Activated CD8-positive, alpha-beta T cell treated with anti-CD3 and anti-CD28 coated beads, Interleukin-2, amount 10 ng/mL, durations not matched to agents 7 days and 5 days (primary cell): ENCODE measurements around the gene SPAG9. TPM values are rescaled to one million over a fixed set of nuclear protein-coding genes. Genes with fewer than 3 reads are reported as not detected.

Source experiments
- ATAC-seq: fragments of 150-1000 bp; cut with Tn5 transposase; one replicate; pipeline ENCODE4 v1.10.0; 2021; ENCODE audit warnings: moderate library complexity
- CTCF ChIA-PET: fragments of 350-600 bp; sonication (Branson Sonifier 250); formaldehyde crosslinking; loops from one replicate; lab custom pipeline; 2021; ENCODE audit warnings: antibody characterized with exemption; lab: Charles Lee
- POLR2A ChIA-PET: fragments of 350-600 bp; sonication (Branson Sonifier 250); formaldehyde crosslinking; loops from one replicate; lab custom pipeline; 2021; ENCODE audit warnings: antibody characterized with exemption; lab: Charles Lee
- DNase-seq: peaks from one replicate; pipeline ENCODE4 v3.0.0-alpha.2; 2020
- H3K27ac Mint-ChIP-seq: one replicate; pipeline ENCODE4 v1.8.0; 2021; ENCODE audit warnings: mild to moderate bottlenecking, mixed read lengths
- H3K27me3 Mint-ChIP-seq: one replicate; pipeline ENCODE4 v1.8.0; 2021; ENCODE audit warnings: low read depth, mixed read lengths
- H3K36me3 Mint-ChIP-seq: one replicate; pipeline ENCODE4 v1.8.0; 2021; ENCODE audit warnings: low read depth, mixed read lengths
- H3K4me1 Mint-ChIP-seq: one replicate; pipeline ENCODE4 v1.8.0; 2021; ENCODE audit warnings: low read depth, mixed read lengths
- H3K4me3 Mint-ChIP-seq: one replicate; pipeline ENCODE4 v1.8.0; 2021; ENCODE audit warnings: mild to moderate bottlenecking, mixed read lengths
- H3K9me3 Mint-ChIP-seq: one replicate; pipeline ENCODE4 v1.8.0; 2022; ENCODE audit warnings: mixed read lengths; ENCODE audit not compliant: insufficient read depth
- total RNA-seq, 2 experiments: library from RNA; stranded (reverse); gene quantifications; one replicate each; pipeline ENCODE4 v1.2.3, GENCODE V29; 2021

Gene SPAG9
- total RNA-seq, 2 experiments from 2014 or later: 39.2 to 42.1 TPM

- Mint-ChIP-seq H3K4me1 (peaks cover 9% of the 10 kb centered on the region), H3K27me3 (no peaks in the 10 kb centered on the region), H3K27ac (no peak overlapping the region), H3K4me3 (no peak overlapping the region), H3K9me3 (no peaks in the 10 kb centered on the region), H3K36me3 (peaks cover 11% of the 10 kb centered on the region)
- no peak for DNase-seq
- ChIA-PET POLR2A (no interaction called here), CTCF (interaction anchor here (0.7 to 1.0 kb wide), 3 partner anchors 8 to 120 kb away, joined by 3 to 4 read pairs (median 3); no protein-coding TSS in a partner anchor)
- no peak for ATAC-seq
These were observed 159.1 kb downstream of the SPAG9 start for GRCh38 chr17:50961282-50962220.

DNA sequence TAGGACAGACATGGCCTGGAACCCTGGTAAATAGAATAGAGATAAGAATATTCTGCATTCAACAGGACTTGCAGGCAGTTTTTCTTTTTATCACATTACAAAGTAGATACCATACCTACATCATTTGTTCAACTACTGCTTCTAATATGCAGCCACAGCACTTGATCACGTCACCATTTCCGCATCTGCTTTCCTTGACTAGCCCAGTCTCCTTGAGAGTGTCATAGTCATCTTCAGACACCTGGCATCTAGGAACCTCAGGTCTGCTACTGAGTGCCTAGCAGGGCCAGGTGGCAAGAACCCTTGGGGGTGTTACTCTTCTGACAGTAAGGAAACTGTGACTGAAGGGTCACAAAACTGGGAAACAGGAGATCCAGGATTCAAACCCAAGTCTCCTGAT is 161.3 kb downstream of the SPAG9 start:
- no peak overlapping the region for H3K27ac Mint-ChIP-seq
- no peak for DNase-seq
- ATAC-seq: no peak
- H3K9me3 Mint-ChIP-seq: no peaks in the 10 kb centered on the region
- H3K4me3 Mint-ChIP-seq: no peak overlapping the region
- H3K4me1 Mint-ChIP-seq: peaks cover 12% of the 10 kb centered on the region
- ChIA-PET POLR2A (interaction anchor here (1.4 kb wide), 1 partner anchor 93 kb away, joined by 4 read pairs; the partner anchor contains the start of gene TOB1), CTCF (interaction anchor here (1.0 to 12.6 kb wide), 5 partner anchors 9 to 107 kb away, joined by 3 to 351 read pairs (median 5); partner anchors contain the start of gene TOB1)
- no peaks in the 10 kb centered on the region for H3K36me3 Mint-ChIP-seq
- H3K27me3 Mint-ChIP-seq: no peaks in the 10 kb centered on the region

DNA sequence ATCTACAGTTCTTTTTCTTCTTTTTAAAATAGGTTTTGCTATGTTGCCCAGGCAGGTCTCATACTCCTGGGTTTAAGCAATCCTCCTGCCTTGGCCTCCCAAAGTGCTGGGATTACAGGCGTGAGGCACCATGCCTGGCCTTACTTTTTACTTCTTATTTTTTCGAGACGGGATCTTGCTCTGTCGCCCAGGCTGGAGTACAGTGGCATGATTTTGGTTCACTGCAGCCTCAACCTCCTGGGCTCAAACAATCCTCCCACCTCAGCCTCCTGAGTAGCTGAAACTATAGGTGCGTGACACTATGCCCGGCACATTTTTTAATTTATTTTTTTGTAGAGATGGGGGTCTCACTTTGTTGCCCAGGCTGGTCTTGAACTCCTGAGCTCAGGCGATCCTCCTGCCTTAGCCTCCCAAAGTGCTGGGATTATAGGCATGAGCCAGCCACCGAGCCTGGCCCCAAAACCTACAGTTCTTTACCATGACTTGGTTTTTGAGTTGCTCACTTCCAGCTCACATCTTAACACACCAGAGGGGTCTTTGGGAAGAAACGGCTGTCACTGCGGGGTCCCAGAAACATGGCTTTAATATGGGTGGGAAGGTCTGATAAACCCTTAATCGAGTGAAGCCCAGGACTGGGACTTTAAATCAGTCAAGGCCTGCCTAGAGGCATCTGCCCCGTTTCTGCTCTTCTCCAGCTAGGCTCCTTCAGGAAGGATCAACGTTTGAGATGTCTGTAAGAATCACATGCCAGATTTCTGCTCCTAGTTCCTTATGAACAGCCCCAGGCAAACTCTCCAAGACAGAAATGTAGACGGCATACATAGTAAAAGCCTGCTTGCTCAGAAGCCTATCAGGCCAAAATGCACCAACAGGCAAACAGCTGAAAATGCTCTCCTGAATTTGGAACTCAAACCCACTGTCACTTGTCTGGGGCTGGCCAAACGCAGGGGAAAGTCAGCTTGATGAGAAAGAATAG is 162.8 kb downstream of the SPAG9 start:
- ATAC-seq: no peak
- ChIA-PET POLR2A (interaction anchor here (1.5 to 2.1 kb wide), 2 partner anchors 92 to 105 kb away, joined by 11 to 16 read pairs; partner anchors contain the start of gene TOB1), CTCF (interaction anchor here (0.6 to 15.6 kb wide), 12 partner anchors 8 to 174 kb away, joined by 3 to 351 read pairs (median 10); partner anchors contain the start of gene TOB1)
- H3K4me3 Mint-ChIP-seq: no peak overlapping the region
- peaks cover 20% of the 10 kb centered on the region for H3K4me1 Mint-ChIP-seq
- no peak for DNase-seq
- H3K9me3 Mint-ChIP-seq: no peaks in the 10 kb centered on the region
- H3K36me3 Mint-ChIP-seq: no peaks in the 10 kb centered on the region
- H3K27me3 Mint-ChIP-seq: no peaks in the 10 kb centered on the region
- no peak overlapping the region for H3K27ac Mint-ChIP-seq

GRCh38 chr17:50956750-50957523 is 163.7 kb downstream of the SPAG9 start:
- Mint-ChIP-seq H3K27me3 (no peaks in the 10 kb centered on the region), H3K36me3 (no peaks in the 10 kb centered on the region), H3K9me3 (no peaks in the 10 kb centered on the region), H3K4me3 (no peak overlapping the region), H3K27ac (no peak overlapping the region), H3K4me1 (peaks cover 23% of the 10 kb centered on the region)
- DNase-seq: peak; percentile 79
- CTCF ChIA-PET: interaction anchor here (0.7 to 15.6 kb wide), 17 partner anchors 8 to 193 kb away, joined by 3 to 351 read pairs (median 6); partner anchors contain the start of gene TOB1
- ATAC-seq: peak; percentile 95
- POLR2A ChIA-PET: interaction anchor here (0.6 to 2.1 kb wide), 3 partner anchors 12 to 104 kb away, joined by 4 to 16 read pairs (median 11); partner anchors contain the start of gene TOB1

DNA sequence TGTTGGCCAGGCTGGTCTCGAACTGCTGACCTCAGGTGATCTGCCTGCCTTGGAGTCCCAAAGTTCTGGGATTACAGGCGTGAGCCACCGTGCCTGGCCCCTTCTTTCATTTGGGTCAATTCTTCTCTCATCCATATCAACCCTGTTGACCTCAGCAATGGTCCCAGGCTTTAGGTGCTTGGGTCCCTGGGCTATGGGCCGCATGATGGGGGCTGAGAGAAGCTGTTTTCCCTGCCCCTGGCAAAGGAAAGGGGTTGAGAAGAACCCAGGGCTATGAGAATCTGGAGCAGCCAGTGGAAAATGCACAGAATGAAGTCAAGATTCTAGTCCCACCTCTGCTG is 164.3 kb downstream of the SPAG9 start:
- peaks cover 24% of the 10 kb centered on the region for H3K4me1 Mint-ChIP-seq
- H3K27ac Mint-ChIP-seq: no peak overlapping the region
- H3K27me3 Mint-ChIP-seq: no peaks in the 10 kb centered on the region
- DNase-seq: no peak
- no peaks in the 10 kb centered on the region for H3K36me3 Mint-ChIP-seq
- no peak for ATAC-seq
- H3K9me3 Mint-ChIP-seq: no peaks in the 10 kb centered on the region
- no peak overlapping the region for H3K4me3 Mint-ChIP-seq
- ChIA-PET CTCF (interaction anchor here (0.7 to 15.6 kb wide), 12 partner anchors 8 to 192 kb away, joined by 3 to 351 read pairs (median 12); partner anchors contain the start of gene TOB1), POLR2A (interaction anchor here (0.6 to 2.1 kb wide), 4 partner anchors 12 to 104 kb away, joined by 4 to 16 read pairs (median 9); partner anchors contain the start of gene TOB1)

- POLR2A ChIA-PET: interaction anchor here (2.0 to 13.9 kb wide), 3 partner anchors 28 to 90 kb away, joined by 7 to 163 read pairs (median 16); partner anchors contain the start of gene TOB1
- Mint-ChIP-seq H3K4me1 (peaks cover 29% of the 10 kb centered on the region), H3K36me3 (no peaks in the 10 kb centered on the region), H3K27me3 (no peaks in the 10 kb centered on the region), H3K27ac (no peak overlapping the region), H3K9me3 (no peaks in the 10 kb centered on the region), H3K4me3 (no peak overlapping the region)
- ATAC-seq (no peak), DNase-seq (no peak)
- CTCF ChIA-PET: interaction anchor here (0.5 to 15.6 kb wide), 10 partner anchors 10 to 208 kb away, joined by 3 to 351 read pairs (median 12); partner anchors contain the start of gene TOB1
These were observed 165.0 kb downstream of the SPAG9 start for GRCh38 chr17:50955667-50956120.

DNA sequence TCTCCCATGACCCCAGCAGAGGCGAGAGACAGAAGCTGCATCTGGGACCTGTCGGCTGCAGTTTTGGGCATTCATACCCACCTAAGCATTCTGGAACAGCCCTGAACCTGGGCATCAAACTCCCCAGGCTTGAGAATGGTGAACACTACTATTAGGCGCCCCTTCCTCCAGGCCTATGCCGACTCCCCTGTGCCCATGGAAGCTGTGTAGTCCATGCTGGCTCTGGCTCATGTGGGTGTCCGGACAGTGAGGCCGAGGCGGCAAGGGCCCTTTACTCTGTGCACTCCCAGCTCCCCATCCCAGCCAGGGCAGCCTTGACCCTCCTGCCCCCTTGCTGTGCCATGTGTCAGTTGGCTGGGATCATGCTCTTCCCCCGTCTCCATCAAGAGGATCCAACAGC is 165.5 kb downstream of the SPAG9 start:
- Mint-ChIP-seq H3K9me3 (no peaks in the 10 kb centered on the region), H3K4me1 (peaks cover 34% of the 10 kb centered on the region), H3K27ac (no peak overlapping the region), H3K27me3 (no peaks in the 10 kb centered on the region), H3K36me3 (no peaks in the 10 kb centered on the region), H3K4me3 (no peak overlapping the region)
- ATAC-seq: no peak
- DNase-seq: no peak
- POLR2A ChIA-PET: interaction anchor here (2.0 to 13.9 kb wide), 2 partner anchors 28 to 90 kb away, joined by 7 to 163 read pairs; partner anchors contain the start of gene TOB1
- CTCF ChIA-PET: interaction anchor here (1.5 to 15.6 kb wide), 6 partner anchors 11 to 198 kb away, joined by 5 to 351 read pairs (median 22); partner anchors contain the start of genes NME1 and TOB1

DNA sequence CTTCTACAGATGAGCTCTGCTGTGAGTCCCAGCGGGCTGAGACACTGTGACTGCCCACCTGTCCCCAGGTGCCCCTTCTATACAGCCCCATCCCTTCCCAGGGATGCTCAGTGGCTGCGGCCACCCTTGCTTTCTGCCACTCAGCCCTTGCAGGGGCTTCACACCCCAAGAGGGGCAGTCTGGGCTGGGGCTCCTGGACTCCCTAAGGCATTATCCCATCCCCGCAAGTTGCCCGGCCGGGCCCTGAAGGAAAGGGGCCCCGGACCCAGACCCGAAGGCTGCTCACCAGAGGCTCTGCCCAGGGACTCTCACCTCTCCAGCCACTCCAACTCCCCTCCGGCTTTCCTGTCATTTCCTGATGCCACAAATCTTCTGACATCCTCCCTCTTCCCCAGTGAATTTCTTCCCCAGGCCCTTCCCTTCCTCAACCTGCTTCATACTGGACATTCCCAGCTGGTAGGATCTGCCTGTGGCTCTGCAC is 166.0 kb downstream of the SPAG9 start:
- H3K36me3 Mint-ChIP-seq: no peaks in the 10 kb centered on the region
- H3K9me3 Mint-ChIP-seq: no peaks in the 10 kb centered on the region
- ChIA-PET CTCF (interaction anchor here (1.2 to 15.6 kb wide), 8 partner anchors 11 to 199 kb away, joined by 3 to 351 read pairs (median 12); partner anchors contain the start of genes NME1 and TOB1), POLR2A (interaction anchor here (2.0 to 13.9 kb wide), 2 partner anchors 27 to 89 kb away, joined by 7 to 163 read pairs; partner anchors contain the start of gene TOB1)
- ATAC-seq: no peak
- DNase-seq: no peak
- H3K27me3 Mint-ChIP-seq: no peaks in the 10 kb centered on the region
- peak overlapping the region; percentile 57 for H3K27ac Mint-ChIP-seq
- no peak overlapping the region for H3K4me3 Mint-ChIP-seq
- peaks cover 39% of the 10 kb centered on the region for H3K4me1 Mint-ChIP-seq

DNA sequence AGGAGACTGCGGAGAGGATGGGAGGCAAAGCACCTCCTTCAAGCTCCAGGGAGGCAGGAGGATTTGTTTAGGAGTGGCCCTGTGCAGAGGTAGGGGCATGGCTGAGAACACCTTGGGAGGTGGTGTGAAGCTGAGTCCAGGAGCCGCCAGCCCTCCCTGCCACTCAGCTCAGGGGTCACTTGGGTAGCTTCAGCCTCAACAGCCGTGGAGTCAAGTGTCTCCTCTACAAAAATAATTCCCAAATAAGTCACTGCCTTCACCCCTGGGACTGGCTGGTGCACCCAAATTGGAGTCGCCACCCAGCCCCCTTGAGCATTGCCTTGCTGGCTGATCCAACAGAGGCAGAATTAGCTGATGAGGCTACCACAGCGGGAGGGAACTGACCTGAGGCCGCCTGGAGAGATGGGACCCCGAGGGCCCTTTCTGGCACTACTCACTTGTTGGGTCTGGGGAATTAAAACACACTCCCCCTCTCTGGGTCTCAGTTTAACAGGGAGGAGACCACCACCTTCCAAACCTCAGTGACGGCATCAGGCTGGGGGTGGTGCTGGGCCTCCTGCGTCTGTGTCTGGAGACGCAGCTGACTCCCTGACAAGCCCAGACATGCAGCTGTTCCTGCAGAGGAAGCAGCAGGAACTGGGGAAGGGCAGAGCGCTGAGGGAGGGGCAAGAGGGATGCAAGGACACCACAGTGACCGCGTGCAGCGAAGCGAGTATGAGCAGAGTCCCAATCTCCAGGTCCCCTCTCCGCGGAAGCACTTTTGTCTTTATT is 166.7 kb downstream of the SPAG9 start:
- Mint-ChIP-seq H3K9me3 (no peaks in the 10 kb centered on the region), H3K27me3 (no peaks in the 10 kb centered on the region), H3K27ac (peak overlapping the region; percentile 47), H3K36me3 (no peaks in the 10 kb centered on the region), H3K4me1 (peaks cover 39% of the 10 kb centered on the region), H3K4me3 (no peak overlapping the region)
- DNase-seq: no peak
- ATAC-seq: no peak
- ChIA-PET CTCF (interaction anchor here (1.1 to 15.6 kb wide), 8 partner anchors 8 to 199 kb away, joined by 3 to 351 read pairs (median 5); partner anchors contain the start of genes NME1 and TOB1), POLR2A (interaction anchor here (1.1 to 13.9 kb wide), 3 partner anchors 26 to 116 kb away, joined by 3 to 163 read pairs (median 7); partner anchors contain the start of gene TOB1)
